Measurements from ENCODE around the gene CA4. TPM values are rescaled to one million over a fixed set of nuclear protein-coding genes. Genes with fewer than 3 reads are reported as not detected.
A peak's percentile ranks its signal among the peaks of the same experiment; 100 is the strongest.
"Not testable (repeated sequence)": the region's sequence is repeated elsewhere in the genome, so short reads cannot be mapped to it uniquely, and the experiment has no call there.

The CA4 gene
- total RNA-seq, 2 experiments from 2014 or later = not detected

GRCh38 chr17:60115364-60115763 is 34.4 kb upstream of the CA4 start:
- DNase-seq; H3K36me3 Mint-ChIP-seq (ENCODE audit: low read depth); H3K9me3 Mint-ChIP-seq; POLR2A ChIA-PET; H3K4me3 Mint-ChIP-seq; CTCF ChIA-PET; H3K27ac Mint-ChIP-seq; H3K4me1 Mint-ChIP-seq; H3K27me3 Mint-ChIP-seq: not testable (repeated sequence)

GRCh38 chr17:60116196-60116595 is 33.6 kb upstream of the CA4 start:
- POLR2A ChIA-PET; DNase-seq; CTCF ChIA-PET; H3K4me1 Mint-ChIP-seq; H3K36me3 Mint-ChIP-seq (ENCODE audit: low read depth); H3K4me3 Mint-ChIP-seq; H3K9me3 Mint-ChIP-seq; H3K27me3 Mint-ChIP-seq; H3K27ac Mint-ChIP-seq: not testable (repeated sequence)

GRCh38 chr17:60119162-60119561 is 30.6 kb upstream of the CA4 start:
- H3K27ac Mint-ChIP-seq; POLR2A ChIA-PET; CTCF ChIA-PET; H3K27me3 Mint-ChIP-seq; DNase-seq; H3K4me1 Mint-ChIP-seq; H3K4me3 Mint-ChIP-seq; H3K36me3 Mint-ChIP-seq (ENCODE audit: low read depth); H3K9me3 Mint-ChIP-seq: not testable (repeated sequence)

- CTCF ChIA-PET = not testable (repeated sequence)
Observed at GRCh38 chr17:60119807-60120748, 29.7 kb upstream of the CA4 start.

GRCh38 chr17:60127068-60128064 is 22.4 kb upstream of the CA4 start:
- POLR2A ChIA-PET = interaction anchor here (0.7 kb wide), 1 partner anchor 22 kb away, joined by 3 read pairs; no protein-coding TSS in a partner anchor

More at GRCh38 chr17:60119807-60120748, 29.7 kb upstream of the CA4 start:
- H3K4me1 Mint-ChIP-seq; H3K27ac Mint-ChIP-seq; DNase-seq; H3K27me3 Mint-ChIP-seq; H3K4me3 Mint-ChIP-seq; H3K36me3 Mint-ChIP-seq (ENCODE audit: low read depth); POLR2A ChIA-PET; H3K9me3 Mint-ChIP-seq: not testable (repeated sequence)

GRCh38 chr17:60128171-60128859 is 21.5 kb upstream of the CA4 start:
- H3K9me3 Mint-ChIP-seq = no peaks in the 10 kb centered on the region
- H3K36me3 Mint-ChIP-seq (ENCODE audit: low read depth) = peaks cover 4% of the 10 kb centered on the region
- DNase-seq = no peak
- ChIA-PET CTCF (no interaction called here), POLR2A (interaction anchor here (0.6 kb wide), 1 partner anchor 230 kb away, joined by 3 read pairs; no protein-coding TSS in a partner anchor)
- H3K27me3 Mint-ChIP-seq = peaks cover 4% of the 10 kb centered on the region
- peaks cover 4% of the 10 kb centered on the region for H3K4me1 Mint-ChIP-seq
- H3K27ac Mint-ChIP-seq = no peak overlapping the region
- no peak overlapping the region for H3K4me3 Mint-ChIP-seq

More at GRCh38 chr17:60127068-60128064, 22.4 kb upstream of the CA4 start:
- Mint-ChIP-seq H3K9me3 (no peaks in the 10 kb centered on the region), H3K27ac (no peak overlapping the region), H3K4me1 (no peaks in the 10 kb centered on the region), H3K4me3 (no peak overlapping the region), H3K27me3 (peaks cover 4% of the 10 kb centered on the region), H3K36me3 (ENCODE audit: low read depth) (peaks cover 1% of the 10 kb centered on the region)
- no peak for DNase-seq
- CTCF ChIA-PET = no interaction called here

GRCh38 chr17:60129164-60129563 is 20.6 kb upstream of the CA4 start:
- Mint-ChIP-seq H3K27ac (no peak overlapping the region), H3K4me1 (peaks cover 10% of the 10 kb centered on the region), H3K9me3 (no peaks in the 10 kb centered on the region), H3K27me3 (peaks cover 4% of the 10 kb centered on the region), H3K36me3 (ENCODE audit: low read depth) (peaks cover 4% of the 10 kb centered on the region), H3K4me3 (no peak overlapping the region)
- POLR2A ChIA-PET = no interaction called here
- no peak for DNase-seq
- CTCF ChIA-PET = interaction anchor here (0.6 kb wide), 1 partner anchor 918 kb away, joined by 3 read pairs; no protein-coding TSS in a partner anchor

GRCh38 chr17:60130466-60130865 is 19.3 kb upstream of the CA4 start:
- Mint-ChIP-seq H3K9me3 (no peaks in the 10 kb centered on the region), H3K27ac (no peak overlapping the region), H3K27me3 (peaks cover 4% of the 10 kb centered on the region), H3K4me3 (no peak overlapping the region), H3K4me1 (peaks cover 18% of the 10 kb centered on the region), H3K36me3 (ENCODE audit: low read depth) (peaks cover 4% of the 10 kb centered on the region)
- CTCF ChIA-PET = interaction anchor here (0.6 kb wide), 2 partner anchors 39 to 119 kb away, joined by 3 read pairs; no protein-coding TSS in a partner anchor
- no peak for DNase-seq
- POLR2A ChIA-PET = no interaction called here

GRCh38 chr17:60134396-60135150 is 15.2 kb upstream of the CA4 start:
- CTCF ChIA-PET = no interaction called here
- Mint-ChIP-seq H3K4me3 (peak overlapping the region; percentile 90), H3K4me1 (peaks cover 25% of the 10 kb centered on the region), H3K36me3 (ENCODE audit: low read depth) (peaks cover 5% of the 10 kb centered on the region), H3K9me3 (peaks cover 4% of the 10 kb centered on the region), H3K27me3 (peaks cover 24% of the 10 kb centered on the region), H3K27ac (peak overlapping the region; percentile 72)
- POLR2A ChIA-PET = no interaction called here
- no peak for DNase-seq

- peaks cover 31% of the 10 kb centered on the region for H3K4me1 Mint-ChIP-seq
- CTCF ChIA-PET = no interaction called here
- peak; percentile 89 for DNase-seq
- H3K36me3 Mint-ChIP-seq (ENCODE audit: low read depth) = peaks cover 5% of the 10 kb centered on the region
- H3K4me3 Mint-ChIP-seq = peak overlapping the region; percentile 90
- POLR2A ChIA-PET = no interaction called here
- H3K9me3 Mint-ChIP-seq = peaks cover 4% of the 10 kb centered on the region
- peak overlapping the region; percentile 72 for H3K27ac Mint-ChIP-seq
- peaks cover 31% of the 10 kb centered on the region for H3K27me3 Mint-ChIP-seq
Observed at GRCh38 chr17:60135151-60135950, 14.4 kb upstream of the CA4 start.

- CTCF ChIA-PET = no interaction called here
- Mint-ChIP-seq H3K4me1 (peaks cover 31% of the 10 kb centered on the region), H3K27ac (no peak overlapping the region), H3K27me3 (peaks cover 38% of the 10 kb centered on the region), H3K9me3 (peaks cover 4% of the 10 kb centered on the region), H3K4me3 (peak overlapping the region; percentile 90), H3K36me3 (ENCODE audit: low read depth) (peaks cover 5% of the 10 kb centered on the region)
- DNase-seq = no peak
- POLR2A ChIA-PET = no interaction called here
Observed at GRCh38 chr17:60135951-60136666, 13.7 kb upstream of the CA4 start.

All from activated CD4-positive, alpha-beta T cell treated with anti-CD3 and anti-CD28 coated beads, Interleukin-2, amount 10 ng/mL, durations not matched to agents 7 days and 5 days (primary cell).